DND-41 (cell line): Measurements from ENCODE around the gene GYPC.

Experiments used
- ATAC-seq: fragments of 200-7000 bp; cut with Tn5 transposase; 3 replicates; pipeline ENCODE4 v1.9.1; 2021; ENCODE audit warnings: low read depth; ENCODE audit not compliant: insufficient read depth
- DNase-seq: peaks from one replicate; pipeline ENCODE4 v3.0.0-alpha.2; 2020
- H2AFZ ChIP-seq: 2 replicates; pipeline ENCODE4 v1.6.0; 2012; ENCODE audit warnings: low read depth, low read length
- H3K27ac ChIP-seq: 2 replicates; pipeline ENCODE4 v1.5.1; 2012; ENCODE audit warnings: low read length, inconsistent platforms
- H3K27me3 ChIP-seq: fragments of 200-600 bp; sonication (generic); 2 replicates; pipeline ENCODE4 v1.6.0; 2012; ENCODE audit warnings: low read length, mild to moderate bottlenecking, inconsistent platforms; ENCODE audit not compliant: insufficient read depth, poor library complexity
- H3K36me3 ChIP-seq: 2 replicates; pipeline ENCODE4 v1.5.1; 2012; ENCODE audit warnings: low read length, inconsistent platforms; ENCODE audit not compliant: insufficient read depth
- H3K4me1 ChIP-seq: 2 replicates; pipeline ENCODE4 v1.5.1; 2012; ENCODE audit warnings: mild to moderate bottlenecking, low read length; ENCODE audit not compliant: insufficient read depth
- H3K4me2 ChIP-seq: 2 replicates; pipeline ENCODE4 v1.6.0; 2012; ENCODE audit warnings: mild to moderate bottlenecking, moderate library complexity, low read length, inconsistent platforms; ENCODE audit not compliant: insufficient read depth
- H3K4me3 ChIP-seq, 2 experiments: fragments of 200-600 bp in 1 of 2; shearing (Covaris generic) in 1 of 2; 2 replicates each; pipeline ENCODE4 v1.5.1; 2012 to 2016; ENCODE audit warnings: inconsistent platforms in 2 of 2, low read length in 2 of 2, mild to moderate bottlenecking in 2 of 2, low read depth in 1 of 2, moderate library complexity in 1 of 2
- H3K79me2 ChIP-seq: 2 replicates; pipeline ENCODE4 v1.6.0; 2012; ENCODE audit warnings: low read length, inconsistent platforms; ENCODE audit not compliant: insufficient read depth
- H3K9ac ChIP-seq: 2 replicates; pipeline ENCODE4 v1.6.0; 2012; ENCODE audit warnings: low read depth, mild to moderate bottlenecking, inconsistent platforms, low read length, moderate library complexity
- H3K9me3 ChIP-seq: 2 replicates; pipeline ENCODE4 v1.5.1; 2012; ENCODE audit warnings: low read length, moderate library complexity, mild to moderate bottlenecking, inconsistent platforms; ENCODE audit not compliant: insufficient read depth, severe bottlenecking
- H4K20me1 ChIP-seq: 2 replicates; pipeline ENCODE4 v1.6.0; 2012; ENCODE audit warnings: low read length; ENCODE audit not compliant: insufficient read depth
- CTCF ChIP-seq: IDR thresholded peaks from 2 replicates; pipeline ENCODE4 v1.5.1; 2012; ENCODE audit warnings: borderline replicate concordance, low read length, moderate library complexity, mild to moderate bottlenecking; ENCODE audit not compliant: poor library complexity, severe bottlenecking; ENCODE audit errors: extremely low read depth
- EZH2 ChIP-seq: IDR thresholded peaks from 3 replicates; pipeline ENCODE4 v1.6.1; 2012; ENCODE audit warnings: borderline replicate concordance, low read depth, mild to moderate bottlenecking, moderate library complexity, low read length, inconsistent platforms; ENCODE audit not compliant: severe bottlenecking

GYPC gene

GRCh38 chr2:126669772-126670171, 13.8 kb downstream of the GYPC start:
- Histone ChIP-seq H3K9me3 (no peaks in the 10 kb centered on the region), H3K27me3 (no peaks in the 10 kb centered on the region), H4K20me1 (no peaks in the 10 kb centered on the region; the same call in 1 of the 2 replicates), H3K4me2 (no peak overlapping the region), H3K9ac (no peak overlapping the region), H3K4me3 (no peak overlapping the region), H3K27ac (no peak overlapping the region), H3K36me3 (no peaks in the 10 kb centered on the region), H2AFZ (no peak overlapping the region), H3K4me1 (no peaks in the 10 kb centered on the region), H3K79me2 (no peaks in the 10 kb centered on the region)
- DNase-seq (no peak), ATAC-seq (no peak)
- no peak for TF ChIP-seq EZH2
- TF ChIP-seq CTCF: no peak

DNA sequence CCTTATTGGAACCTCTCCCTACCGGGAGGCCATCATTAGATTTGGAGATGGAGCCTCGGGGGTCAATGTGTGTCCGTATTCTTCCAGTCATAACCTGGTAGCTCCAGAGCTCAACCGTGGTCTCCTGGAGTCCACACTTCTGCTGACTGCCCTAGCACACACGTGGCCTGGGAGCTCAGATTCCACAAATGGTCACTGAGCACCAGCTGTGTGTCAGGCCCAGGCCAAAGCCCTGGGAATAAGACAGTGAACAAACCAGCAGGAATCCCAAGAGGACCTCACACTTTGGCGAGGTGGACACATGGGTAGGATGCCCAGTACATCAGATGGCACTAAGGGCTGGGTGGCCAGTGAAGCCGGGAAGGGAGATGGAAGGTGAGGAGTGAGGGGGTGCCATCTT, 15.5 kb downstream of the GYPC start:
- Histone ChIP-seq H3K4me3 (no peak overlapping the region), H3K27me3 (no peaks in the 10 kb centered on the region), H3K4me2 (no peak overlapping the region), H3K36me3 (no peaks in the 10 kb centered on the region), H4K20me1 (no peaks in the 10 kb centered on the region), H3K9ac (no peak overlapping the region), H2AFZ (no peak overlapping the region), H3K4me1 (no peaks in the 10 kb centered on the region), H3K9me3 (peaks cover 7% of the 10 kb centered on the region), H3K79me2 (no peaks in the 10 kb centered on the region), H3K27ac (no peak overlapping the region)
- ATAC-seq: no peak
- DNase-seq: no peak
- TF ChIP-seq CTCF: no peak
- no peak for TF ChIP-seq EZH2

DNA sequence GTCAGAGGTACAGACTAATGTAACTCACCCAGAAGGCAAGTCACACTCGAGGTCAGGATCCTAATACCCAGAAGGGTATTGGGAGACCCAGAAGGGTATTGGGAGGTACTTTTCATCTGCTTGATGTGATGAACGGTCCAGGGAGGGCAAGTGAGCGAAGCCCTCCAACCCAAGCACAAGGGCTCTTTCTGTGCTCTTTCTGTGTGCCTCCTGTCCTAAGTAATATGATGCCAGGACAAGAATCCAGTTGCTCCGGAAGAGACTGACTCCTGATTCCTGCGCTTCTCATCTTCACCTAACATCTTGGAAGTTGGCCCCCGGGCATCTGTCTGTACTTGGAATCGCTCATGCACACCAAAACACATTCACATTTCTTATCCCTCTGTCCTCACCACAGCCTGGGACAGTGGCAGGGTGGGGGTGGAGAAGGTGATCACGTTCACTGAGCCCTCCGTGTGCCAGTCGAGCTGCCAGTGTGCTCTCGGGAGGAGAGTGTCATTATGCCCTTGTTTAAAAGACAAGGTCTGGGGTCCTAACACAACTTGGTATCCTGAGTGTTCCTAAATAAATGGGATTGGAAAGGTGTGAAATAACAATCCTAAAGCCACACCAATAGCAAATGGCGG, 17.1 kb downstream of the GYPC start:
- Histone ChIP-seq H3K27me3 (no peaks in the 10 kb centered on the region), H3K9me3 (peaks cover 7% of the 10 kb centered on the region), H3K4me3 (no peak overlapping the region), H3K4me1 (no peaks in the 10 kb centered on the region), H3K79me2 (no peaks in the 10 kb centered on the region), H3K9ac (no peak overlapping the region), H3K4me2 (no peak overlapping the region), H3K27ac (no peak overlapping the region), H2AFZ (no peak overlapping the region), H4K20me1 (no peaks in the 10 kb centered on the region), H3K36me3 (no peaks in the 10 kb centered on the region)
- no peak for ATAC-seq
- DNase-seq: no peak
- TF ChIP-seq CTCF: no peak
- TF ChIP-seq EZH2: no peak
